Glutamatergic neuron (in vitro differentiated cells): ENCODE data around the gene MTSS2. TPM values are rescaled to one million over a fixed set of nuclear protein-coding genes. Genes with fewer than 3 reads are reported as not detected.
"Not testable (repeated sequence)": the region's sequence is repeated elsewhere in the genome, so short reads cannot be mapped to it uniquely, and the experiment has no call there.

Source experiments
- DNase-seq: peaks from one replicate; pipeline ENCODE4 v3.0.0; 2022
- H3K27ac Mint-ChIP-seq: one replicate; pipeline ENCODE4 v1.8.0; 2020; ENCODE audit warnings: mild to moderate bottlenecking, mixed read lengths, inconsistent platforms; ENCODE audit not compliant: unreplicated experiment
- H3K27me3 Mint-ChIP-seq: one replicate; pipeline ENCODE4 v1.8.0; 2020; ENCODE audit warnings: mild to moderate bottlenecking, moderate library complexity, mixed read lengths, inconsistent platforms; ENCODE audit not compliant: unreplicated experiment
- H3K36me3 Mint-ChIP-seq: one replicate; pipeline ENCODE4 v1.8.0; 2020; ENCODE audit warnings: mild to moderate bottlenecking, mixed read lengths, inconsistent platforms; ENCODE audit not compliant: unreplicated experiment
- H3K4me1 Mint-ChIP-seq: one replicate; pipeline ENCODE4 v1.8.0; 2020; ENCODE audit warnings: mild to moderate bottlenecking, low read depth, mixed read lengths, inconsistent platforms; ENCODE audit not compliant: unreplicated experiment
- H3K4me3 Mint-ChIP-seq: one replicate; pipeline ENCODE4 v1.8.0; 2020; ENCODE audit warnings: mild to moderate bottlenecking, mixed read lengths, inconsistent platforms; ENCODE audit not compliant: unreplicated experiment
- H3K9me3 Mint-ChIP-seq: one replicate; pipeline ENCODE4 v1.8.0; 2020; ENCODE audit warnings: mild to moderate bottlenecking, moderate library complexity, mixed read lengths, inconsistent platforms; ENCODE audit not compliant: unreplicated experiment
- total RNA-seq: library from RNA; stranded (reverse); fragmentation: NEBNext Ultra II Directional; extraction: Animal tissue kit (Norgen Biotek cat#: 25700); gene quantifications from one replicate; pipeline ENCODE4 v1.2.1, GENCODE V29; 2021; ENCODE audit not compliant: unreplicated experiment
- TF ChIP-seq, protein P1 (sequence below): fragments of 200-600 bp; sonication (generic); IDR thresholded peaks from one replicate; pipeline ENCODE4 v1.5.0; 2021; ENCODE audit not compliant: partially characterized antibody, unreplicated experiment

MTSS2 gene
- total RNA-seq, 1 donor from 2014 or later, result 36.2 TPM

DNA sequence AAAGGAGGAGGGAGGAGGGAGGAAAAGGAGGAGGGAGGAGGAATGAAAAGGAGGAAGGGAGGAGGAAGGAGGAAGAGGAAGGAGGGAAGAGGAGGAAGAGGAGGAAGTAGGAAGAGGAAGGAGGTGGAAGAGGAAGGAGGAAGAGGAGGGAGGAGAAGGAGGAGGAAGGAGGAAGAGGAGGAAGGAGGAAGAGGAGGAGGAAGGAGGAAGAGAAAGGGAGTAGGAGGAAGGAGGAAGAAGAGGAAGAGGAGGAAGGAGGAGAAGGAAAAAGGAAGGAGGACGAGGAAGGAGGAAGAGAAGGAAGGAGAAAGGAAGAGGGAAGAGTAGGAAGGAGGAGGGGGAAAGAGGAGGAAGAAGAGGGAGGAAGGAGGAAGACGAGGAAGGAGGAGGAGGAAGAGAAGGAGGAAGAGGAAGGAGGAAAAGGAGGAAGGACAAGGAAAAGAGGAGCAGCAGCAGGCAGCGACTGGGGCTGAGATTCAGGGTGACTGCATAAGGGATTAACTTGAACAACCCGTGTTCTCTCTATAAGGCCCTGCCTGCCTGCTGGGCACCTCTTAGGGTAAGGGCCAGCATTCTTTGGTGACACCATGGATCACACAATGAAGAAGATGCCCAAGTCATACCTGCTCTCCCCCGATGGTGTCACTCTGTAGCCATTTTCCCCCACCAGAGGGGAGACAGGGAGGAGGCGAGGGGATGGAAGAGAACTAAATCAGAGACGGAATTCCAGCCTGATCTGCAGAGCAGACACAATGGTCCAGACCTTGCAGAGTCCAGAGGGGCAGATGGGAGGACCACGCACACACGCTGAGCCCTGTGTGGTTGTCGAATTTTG lies 40.9 kb downstream of the MTSS2 start:
- H3K27me3 Mint-ChIP-seq, result no peaks in the 10 kb centered on the region
- H3K36me3 Mint-ChIP-seq, result peaks cover 9% of the 10 kb centered on the region
- no peak overlapping the region for H3K4me3 Mint-ChIP-seq
- no peak for DNase-seq
- TF ChIP-seq, protein P1, sequence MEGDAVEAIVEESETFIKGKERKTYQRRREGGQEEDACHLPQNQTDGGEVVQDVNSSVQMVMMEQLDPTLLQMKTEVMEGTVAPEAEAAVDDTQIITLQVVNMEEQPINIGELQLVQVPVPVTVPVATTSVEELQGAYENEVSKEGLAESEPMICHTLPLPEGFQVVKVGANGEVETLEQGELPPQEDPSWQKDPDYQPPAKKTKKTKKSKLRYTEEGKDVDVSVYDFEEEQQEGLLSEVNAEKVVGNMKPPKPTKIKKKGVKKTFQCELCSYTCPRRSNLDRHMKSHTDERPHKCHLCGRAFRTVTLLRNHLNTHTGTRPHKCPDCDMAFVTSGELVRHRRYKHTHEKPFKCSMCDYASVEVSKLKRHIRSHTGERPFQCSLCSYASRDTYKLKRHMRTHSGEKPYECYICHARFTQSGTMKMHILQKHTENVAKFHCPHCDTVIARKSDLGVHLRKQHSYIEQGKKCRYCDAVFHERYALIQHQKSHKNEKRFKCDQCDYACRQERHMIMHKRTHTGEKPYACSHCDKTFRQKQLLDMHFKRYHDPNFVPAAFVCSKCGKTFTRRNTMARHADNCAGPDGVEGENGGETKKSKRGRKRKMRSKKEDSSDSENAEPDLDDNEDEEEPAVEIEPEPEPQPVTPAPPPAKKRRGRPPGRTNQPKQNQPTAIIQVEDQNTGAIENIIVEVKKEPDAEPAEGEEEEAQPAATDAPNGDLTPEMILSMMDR, result no peak
- H3K27ac Mint-ChIP-seq, result no peak overlapping the region
- peaks cover 3% of the 10 kb centered on the region for H3K9me3 Mint-ChIP-seq
- peaks cover 10% of the 10 kb centered on the region for H3K4me1 Mint-ChIP-seq

DNA sequence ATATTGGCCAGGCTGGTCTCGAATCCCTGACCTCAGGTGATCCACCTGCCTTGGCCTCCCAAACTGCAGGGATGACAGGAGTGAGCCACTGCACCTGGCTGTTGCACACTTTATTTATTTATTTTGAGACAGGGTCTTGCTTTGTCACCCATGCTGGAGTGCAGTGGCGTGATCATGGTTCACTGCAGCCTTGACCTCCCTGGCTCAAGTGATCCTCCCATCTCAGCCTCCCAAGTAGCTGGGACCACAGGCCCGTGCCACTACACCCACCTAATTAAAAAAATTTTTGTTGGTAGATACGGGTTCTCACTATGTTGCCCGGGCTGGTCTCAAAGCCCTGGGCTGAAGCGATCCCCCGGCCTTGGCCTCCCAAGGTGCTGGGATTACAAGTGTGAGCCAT lies 42.6 kb downstream of the MTSS2 start:
- H3K36me3 Mint-ChIP-seq, H3K4me3 Mint-ChIP-seq, H3K27ac Mint-ChIP-seq, DNase-seq, H3K9me3 Mint-ChIP-seq, H3K27me3 Mint-ChIP-seq: not testable (repeated sequence)
- H3K4me1 Mint-ChIP-seq, result peaks cover 10% of the 10 kb centered on the region

DNA sequence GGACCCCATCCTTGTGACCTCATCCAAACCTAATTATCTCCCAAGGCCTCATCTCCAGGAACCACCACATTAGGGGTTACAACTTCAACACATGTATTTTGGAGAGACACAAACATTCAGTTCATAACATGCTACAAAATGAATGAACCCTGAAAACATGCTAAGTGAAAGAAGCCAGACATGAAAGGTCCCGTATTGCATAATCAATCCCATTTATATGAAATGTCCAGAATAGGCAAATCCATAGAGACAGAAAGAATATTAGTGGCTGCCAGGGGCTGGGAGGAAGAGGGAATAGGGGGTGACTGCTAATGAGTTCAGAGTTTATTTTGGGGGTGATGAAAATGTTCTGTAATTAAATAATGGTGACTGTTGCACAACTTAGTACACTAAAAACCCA lies 43.2 kb downstream of the MTSS2 start:
- H3K9me3 Mint-ChIP-seq, result peaks cover 2% of the 10 kb centered on the region
- no peak overlapping the region for H3K27ac Mint-ChIP-seq
- H3K36me3 Mint-ChIP-seq, result peaks cover 9% of the 10 kb centered on the region
- DNase-seq, result no peak
- no peaks in the 10 kb centered on the region for H3K27me3 Mint-ChIP-seq
- H3K4me1 Mint-ChIP-seq, result peaks cover 10% of the 10 kb centered on the region
- H3K4me3 Mint-ChIP-seq, result no peak overlapping the region
- TF ChIP-seq, protein P1, result no peak

DNA sequence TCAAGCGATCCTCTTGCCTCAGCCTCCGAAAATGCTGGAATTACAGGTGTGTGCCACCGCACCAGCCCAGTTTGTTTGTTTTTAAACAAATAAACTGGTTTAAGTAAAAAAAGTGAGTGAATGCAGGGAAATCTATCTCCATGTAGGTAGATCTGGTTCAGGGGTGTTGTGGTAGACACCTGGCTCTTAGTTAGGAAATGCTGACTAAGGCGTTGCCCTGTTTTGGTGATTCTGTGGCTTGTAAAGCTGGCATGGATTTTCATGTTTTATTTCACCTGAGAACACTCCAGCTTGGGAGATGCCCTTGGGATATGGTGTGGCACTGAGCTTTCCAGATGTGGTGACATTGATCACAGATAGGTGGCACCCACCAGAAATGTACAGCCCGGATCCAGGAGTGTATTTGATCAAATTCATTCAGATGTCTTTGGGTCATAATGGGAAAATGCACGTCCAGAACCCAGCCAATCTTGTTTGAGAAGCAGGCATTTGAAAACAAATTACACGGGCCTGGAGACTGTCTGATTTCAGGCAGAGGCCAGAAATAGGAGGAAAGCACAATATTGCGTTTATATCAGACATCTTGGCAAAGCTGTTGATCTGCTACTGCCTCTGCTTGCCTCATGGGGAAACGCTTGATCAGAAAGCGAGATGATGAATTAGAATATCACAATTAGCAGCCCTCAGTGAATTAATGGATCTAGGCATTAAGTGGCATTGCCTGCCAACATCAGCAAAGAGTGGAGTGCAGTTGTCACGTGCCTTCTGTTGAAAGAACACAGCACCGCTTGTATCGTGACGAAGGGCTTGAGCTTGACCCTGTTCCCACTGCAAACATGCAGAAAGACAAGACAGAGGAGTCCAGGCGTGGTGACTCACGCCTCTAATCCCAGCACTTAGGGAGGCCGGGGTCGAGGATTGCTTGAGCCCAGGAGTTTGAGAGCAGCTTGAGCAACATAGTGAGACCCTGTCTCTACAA lies 46.8 kb downstream of the MTSS2 start:
- Mint-ChIP-seq H3K27me3 (no peaks in the 10 kb centered on the region), H3K27ac (no peak overlapping the region), H3K36me3 (peaks cover 9% of the 10 kb centered on the region), H3K9me3 (peaks cover 2% of the 10 kb centered on the region), H3K4me1 (peaks cover 2% of the 10 kb centered on the region), H3K4me3 (no peak overlapping the region)
- DNase-seq, result no peak
- TF ChIP-seq, protein P1, result no peak

Other genes starting within 250 kb of the MTSS2 start
- gene ST3GAL2, start 247.0 kb downstream of the MTSS2 start, total RNA-seq, result 134 TPM
- gene FCSK, start 231.5 kb downstream of the MTSS2 start, total RNA-seq, result 15.4 TPM
- gene COG4, start 162.5 kb downstream of the MTSS2 start, total RNA-seq, result 70.8 TPM
- gene SF3B3, start 162.2 kb downstream of the MTSS2 start, total RNA-seq, result 278 TPM
- 0.42 TPM for gene IL34, start 39.5 kb downstream of the MTSS2 start, total RNA-seq
- 50.2 TPM for gene VAC14, start 115.1 kb upstream of the MTSS2 start, total RNA-seq